Spleen (tissue), 11 donors: ENCODE results near the gene GADD45G. TPM values are rescaled to one million over a fixed set of nuclear protein-coding genes. Genes with fewer than 3 reads are reported as not detected.

ENCODE experiments used
- DNase-seq: peaks from one replicate; pipeline ENCODE4 v3.0.0-alpha.2; 2020
- H3K27ac ChIP-seq, 8 donors: fragments of 200-600 bp; sonication (generic) in 7 of 8; 1 replicate in 4 of 8; 2 replicates in 4 of 8; pipeline versions ENCODE4 v1.5.0 to v1.8.0; 2016 to 2021; ENCODE audit warnings: inconsistent platforms in 4 of 8, mild to moderate bottlenecking in 4 of 8, moderate library complexity in 1 of 8
- H3K27me3 ChIP-seq, 7 donors: fragments of 200-600 bp; sonication (generic) in 6 of 7; replicated peaks in 1 of 7; 1 replicate in 4 of 7; 2 replicates in 3 of 7; pipeline versions ENCODE4 v1.5.0 to v1.8.0; 2016 to 2021; ENCODE audit warnings: inconsistent platforms in 3 of 7, mild to moderate bottlenecking in 1 of 7
- H3K36me3 ChIP-seq, 6 donors: fragments of 200-600 bp; sonication (generic) in 5 of 6; 1 replicate in 4 of 6; 2 replicates in 2 of 6; pipeline versions ENCODE4 v1.5.0 to v1.8.0; 2016 to 2021; ENCODE audit warnings: inconsistent platforms in 2 of 6
- H3K4me1 ChIP-seq, 6 donors: fragments of 200-600 bp; sonication (generic) in 5 of 6; 1 replicate in 3 of 6; 2 replicates in 3 of 6; pipeline versions ENCODE4 v1.5.0 to v1.8.0; 2016 to 2021; ENCODE audit warnings: inconsistent platforms in 3 of 6
- H3K4me3 ChIP-seq, 8 donors: fragments of 200-600 bp; sonication (generic) in 7 of 8; 1 replicate in 4 of 8; 2 replicates in 4 of 8; pipeline versions ENCODE4 v1.5.0 to v1.8.0; 2016 to 2021; ENCODE audit warnings: inconsistent platforms in 4 of 8, mild to moderate bottlenecking in 4 of 8, moderate library complexity in 2 of 8
- H3K9me3 ChIP-seq, 8 donors: fragments of 200-600 bp; sonication (generic) in 7 of 8; 1 replicate in 4 of 8; 2 replicates in 4 of 8; pipeline versions ENCODE4 v1.5.0 to v1.8.0; 2016 to 2021; ENCODE audit warnings: inconsistent platforms in 4 of 8
- POLR2A ChIP-seq, 3 donors: fragments of 450-650 bp; IDR thresholded peaks; one replicate each; pipeline ENCODE4 v1.5.1; 2017; ENCODE audit warnings: antibody characterized with exemption in 3 of 3, mild to moderate bottlenecking in 1 of 3
- POLR2AphosphoS5 ChIP-seq, 3 donors: sonication (generic); formaldehyde crosslinking; IDR thresholded peaks; one replicate each; pipeline ENCODE4 v1.5.1; 2017; ENCODE audit warnings: antibody characterized with exemption in 3 of 3
- WGBS, 5 donors: extraction: QIAGEN DNeasy Blood & Tissue Kit in 3 of 5; methylation state at CpG; one replicate each; pipeline versions ENCODE4 v1.1.5 to v1.1.7; 2013 to 2018; 5-methylcytosine and 5-hydroxymethylcytosine counted together
- intact Hi-C: fragments of 100-400 bp; cut with DNase I; formaldehyde crosslinking; loops from one replicate; pipeline ENCODE4 v1.15.0; 2023; ENCODE audit warnings: low total_unique reads
- polyA plus RNA-seq, 3 donors: library from polyadenylated mRNA; stranded (reverse); fragments of 200-250 nt; gene quantifications; one replicate each; pipeline ENCODE4 v1.2.1, GENCODE V29; 2013
- total RNA-seq, 7 donors: library from RNA; depleted of rRNA in 3 of 7; stranded (reverse); fragments of >200 nt in 3 of 7; fragmentation: NEBNext Ultra II Directional in 4 of 7; extraction: Animal tissue kit (Norgen Biotek cat#: 25700) in 4 of 7; gene quantifications; one replicate each; pipeline versions ENCODE4 v1.1.0 to v1.2.1, GENCODE V29; 2016 to 2021
- TF ChIP-seq, protein P1 (sequence below), 11 experiments: fragments of 200-600 bp in 7 of 11; fragments of 450-650 bp in 4 of 11; sonication (generic) in 4 of 11; IDR thresholded peaks in 8 of 11; conservative IDR thresholded peaks in 3 of 11; 1 replicate in 7 of 11; 2 replicates in 4 of 11; pipeline versions ENCODE4 v1.4.0 to v1.8.0; 2016 to 2021; ENCODE audit warnings: antibody characterized with exemption in 11 of 11, inconsistent platforms in 4 of 11, mild to moderate bottlenecking in 1 of 11
- donor health status: healthy with polysubstance abuse.
- donor health status: DM: no; HTN: no; CAD: no; lungs with moderate emphysema.
- donor health status: DM: no; HTN: no; CAD: no.
- donor health status: Bipolar disorder and iron deficiency.
- donor health status: healthy.
- donor health status: DM: no; HTN: no; CAD: no.
- donor health status: DM: yes; HTN: yes; CAD: no.

The GADD45G gene
- total and polyA plus RNA-seq, 10 donors: 2.0 to 17.6 (median 4.2) TPM

DNA sequence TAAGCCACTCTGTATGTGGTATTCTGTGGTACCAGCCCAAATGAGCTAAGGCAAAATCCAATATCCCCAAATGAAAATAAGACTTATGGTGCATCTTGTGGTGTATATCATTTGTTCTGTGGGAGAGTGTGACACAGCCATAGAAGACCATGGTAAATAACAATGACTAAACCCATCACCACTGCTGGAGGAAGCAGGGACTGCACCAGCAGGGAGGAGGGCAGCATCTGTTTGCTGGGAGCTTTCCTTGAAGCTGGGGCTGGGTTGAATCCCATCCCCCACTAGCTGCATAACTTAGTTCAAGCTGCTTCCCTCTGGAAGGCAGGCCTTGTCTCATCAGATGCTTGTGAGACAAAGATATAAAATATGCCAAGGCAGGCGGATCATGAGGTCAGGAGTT lies 14.2 kb downstream of the GADD45G start:
- intact Hi-C loops: no loop called here

DNA sequence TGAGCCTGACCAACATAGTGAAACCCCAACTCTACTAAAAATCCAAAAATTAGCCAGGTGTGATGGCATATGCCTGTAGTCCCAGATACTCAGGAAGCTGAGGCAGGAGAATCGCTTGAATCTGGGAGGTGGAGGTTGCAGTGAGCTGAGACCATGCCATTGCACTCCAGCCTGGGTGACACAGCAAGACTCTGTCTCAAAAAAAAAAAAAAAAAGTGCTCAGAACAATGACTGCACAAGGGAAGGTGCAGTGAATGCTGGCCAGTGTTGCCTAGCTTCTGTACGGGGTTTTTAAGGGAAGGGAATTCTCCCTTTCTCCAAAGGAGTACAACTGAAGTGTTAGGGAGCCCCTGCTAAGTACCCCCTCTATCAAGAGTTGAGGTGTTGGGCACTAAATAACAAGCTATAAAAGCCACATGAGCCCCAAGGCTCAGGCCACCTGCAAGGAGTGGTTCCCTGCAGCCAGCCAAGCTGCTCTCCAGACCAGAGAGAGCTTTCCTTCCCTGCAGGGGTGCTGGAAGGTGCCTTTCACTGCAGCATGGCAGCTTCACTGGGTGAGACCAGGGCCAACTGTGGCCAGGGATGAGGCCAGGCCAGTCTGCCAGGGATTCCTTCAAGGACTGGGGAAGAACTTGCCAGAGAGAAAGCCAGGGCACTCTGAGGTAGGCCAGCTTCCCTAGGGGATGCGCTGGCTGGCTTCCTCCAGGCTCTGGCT lies 14.8 kb downstream of the GADD45G start:
- Histone ChIP-seq H3K9me3 (no peaks in the 10 kb centered on the region), H3K27me3 (peaks cover 0 to 17% (median 0%) of the 10 kb centered on the region in 7 donors), H3K27ac (no peak overlapping the region), H3K4me3 (no peak overlapping the region), H3K4me1 (peaks cover 0 to 21% (median 3%) of the 10 kb centered on the region in 6 donors), H3K36me3 (no peaks in the 10 kb centered on the region)
- DNase-seq: no peak
- intact Hi-C loops: no loop called here
- 76 to 97% (median 89%) methylated on average over 2 to 3 of the region's 3 CpGs for WGBS, 5 donors
- no peak for TF ChIP-seq POLR2A (IDR thresholded peaks at IDR 0.05)
- TF ChIP-seq, protein P1, sequence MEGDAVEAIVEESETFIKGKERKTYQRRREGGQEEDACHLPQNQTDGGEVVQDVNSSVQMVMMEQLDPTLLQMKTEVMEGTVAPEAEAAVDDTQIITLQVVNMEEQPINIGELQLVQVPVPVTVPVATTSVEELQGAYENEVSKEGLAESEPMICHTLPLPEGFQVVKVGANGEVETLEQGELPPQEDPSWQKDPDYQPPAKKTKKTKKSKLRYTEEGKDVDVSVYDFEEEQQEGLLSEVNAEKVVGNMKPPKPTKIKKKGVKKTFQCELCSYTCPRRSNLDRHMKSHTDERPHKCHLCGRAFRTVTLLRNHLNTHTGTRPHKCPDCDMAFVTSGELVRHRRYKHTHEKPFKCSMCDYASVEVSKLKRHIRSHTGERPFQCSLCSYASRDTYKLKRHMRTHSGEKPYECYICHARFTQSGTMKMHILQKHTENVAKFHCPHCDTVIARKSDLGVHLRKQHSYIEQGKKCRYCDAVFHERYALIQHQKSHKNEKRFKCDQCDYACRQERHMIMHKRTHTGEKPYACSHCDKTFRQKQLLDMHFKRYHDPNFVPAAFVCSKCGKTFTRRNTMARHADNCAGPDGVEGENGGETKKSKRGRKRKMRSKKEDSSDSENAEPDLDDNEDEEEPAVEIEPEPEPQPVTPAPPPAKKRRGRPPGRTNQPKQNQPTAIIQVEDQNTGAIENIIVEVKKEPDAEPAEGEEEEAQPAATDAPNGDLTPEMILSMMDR (IDR thresholded peaks at IDR 0.05 in 8 of 11, conservative IDR thresholded peaks at IDR 0.05 in 3 of 11): no peak
- no peak for TF ChIP-seq POLR2AphosphoS5 (IDR thresholded peaks at IDR 0.05)

More for the DNA sequence above, 14.2 kb downstream of the GADD45G start:
- no peaks in the 10 kb centered on the region for H3K9me3 ChIP-seq
- H3K27ac ChIP-seq: no peak overlapping the region
- H3K4me3 ChIP-seq: no peak overlapping the region
- H3K36me3 ChIP-seq: no peaks in the 10 kb centered on the region
- WGBS, 5 donors: 89 to 98% (median 91%) methylated on average over 1 of the region's 1 CpG
- no peak for TF ChIP-seq POLR2A (IDR thresholded peaks at IDR 0.05)
- no peak for TF ChIP-seq POLR2AphosphoS5 (IDR thresholded peaks at IDR 0.05)
- TF ChIP-seq, protein P1 (IDR thresholded peaks at IDR 0.05 in 8 of 11, conservative IDR thresholded peaks at IDR 0.05 in 3 of 11): no peak
- no peak for DNase-seq
- peaks cover 0 to 18% (median 2%) of the 10 kb centered on the region in 6 donors for H3K4me1 ChIP-seq
- H3K27me3 ChIP-seq: peaks cover 0 to 16% (median 0%) of the 10 kb centered on the region in 7 donors

DNA sequence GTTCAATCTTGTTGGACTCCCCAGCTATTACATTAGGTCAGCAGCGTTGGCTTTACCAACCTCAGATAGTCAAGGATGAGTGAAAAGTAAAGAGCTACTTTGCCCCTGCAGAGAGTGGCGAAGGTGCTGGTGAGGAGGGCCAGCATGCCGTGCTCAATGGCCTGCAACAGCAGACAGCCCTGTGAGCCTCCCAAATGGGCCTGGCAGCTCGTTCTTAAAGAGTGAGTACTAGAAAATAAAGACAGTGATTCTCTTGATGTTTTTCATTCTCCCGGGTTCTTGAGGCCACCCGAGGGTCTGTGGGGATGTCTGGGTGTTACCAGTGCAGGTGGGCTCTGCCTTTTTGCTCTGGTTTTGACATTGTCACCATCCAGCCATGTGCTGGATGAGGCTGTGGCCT lies 16.2 kb downstream of the GADD45G start:
- no peak for DNase-seq
- Histone ChIP-seq H3K4me1 (peaks cover 0 to 21% (median 3%) of the 10 kb centered on the region in 6 donors), H3K36me3 (no peaks in the 10 kb centered on the region), H3K4me3 (no peak overlapping the region), H3K27me3 (peaks cover 0 to 15% (median 0%) of the 10 kb centered on the region in 7 donors), H3K27ac (no peak overlapping the region), H3K9me3 (no peaks in the 10 kb centered on the region)
- TF ChIP-seq POLR2A (IDR thresholded peaks at IDR 0.05) (no peak), POLR2AphosphoS5 (IDR thresholded peaks at IDR 0.05) (no peak)
- TF ChIP-seq, protein P1 (IDR thresholded peaks at IDR 0.05 in 8 of 11, conservative IDR thresholded peaks at IDR 0.05 in 3 of 11): no peak
- 78 to 92% (median 90%) methylated on average over 6 of the region's 6 CpGs for WGBS, 5 donors
- intact Hi-C loops: no loop called here

DNA sequence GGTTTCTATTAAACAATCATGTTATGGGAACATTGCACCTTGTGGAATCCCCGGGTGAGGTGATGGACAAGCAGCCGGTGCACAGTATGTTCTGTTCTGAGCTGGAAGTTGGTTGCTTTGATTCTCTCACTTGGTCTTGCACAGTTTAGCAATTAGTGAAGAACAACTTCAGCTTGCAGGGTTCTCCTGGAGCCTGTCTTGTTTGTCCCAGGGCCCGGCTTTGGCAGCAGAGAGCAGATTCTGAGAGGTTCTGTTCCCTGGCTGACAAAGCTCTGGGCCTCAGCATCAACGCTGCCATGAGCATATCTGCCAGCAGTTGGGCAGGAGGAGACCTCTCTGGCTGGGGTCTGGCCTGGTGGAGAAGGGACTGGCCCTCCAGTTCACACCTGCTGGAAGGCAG lies 16.9 kb downstream of the GADD45G start:
- H3K27ac ChIP-seq: no peak overlapping the region
- WGBS, 5 donors: 89 to 99% (median 98%) methylated on average over 3 to 4 of the region's 4 CpGs
- peaks cover 0 to 21% (median 4%) of the 10 kb centered on the region in 6 donors for H3K4me1 ChIP-seq

More for the DNA sequence above, 16.9 kb downstream of the GADD45G start:
- H3K36me3 ChIP-seq: no peaks in the 10 kb centered on the region
- H3K27me3 ChIP-seq: peaks cover 0 to 13% (median 0%) of the 10 kb centered on the region in 7 donors
- no peak overlapping the region for H3K4me3 ChIP-seq
- no peak for DNase-seq
- TF ChIP-seq, protein P1 (IDR thresholded peaks at IDR 0.05 in 8 of 11, conservative IDR thresholded peaks at IDR 0.05 in 3 of 11): no peak
- TF ChIP-seq POLR2AphosphoS5 (IDR thresholded peaks at IDR 0.05) (no peak), POLR2A (IDR thresholded peaks at IDR 0.05) (no peak)
- intact Hi-C loops: no loop called here
- no peaks in the 10 kb centered on the region for H3K9me3 ChIP-seq
